OCI-M2 (cell line): ENCODE data around the gene ARFGEF3.

Experiments used
- DNase-seq: peaks from one replicate; lab custom pipeline; 2025; ENCODE audit not compliant: unreplicated experiment; lab: John Stamatoyannopoulos, UW

The ARFGEF3 gene

GRCh38 chr6:138389551-138389950, 227.8 kb downstream of the ARFGEF3 start:
- DNase-seq, result no peak
